Stomach smooth muscle (tissue), 2 donors: ENCODE measurements around the gene TEDC1.

Source experiments
- H3K27ac ChIP-seq: one replicate; pipeline ENCODE4 v1.7.0; 2013; ENCODE audit warnings: mild to moderate bottlenecking, low read length, inconsistent platforms
- H3K27me3 ChIP-seq, 2 donors: one replicate each; pipeline ENCODE4 v1.7.0; 2013; ENCODE audit warnings: low read length in 2 of 2; ENCODE audit not compliant: insufficient read depth in 2 of 2, control insufficient read depth in 1 of 2
- H3K36me3 ChIP-seq, 2 donors: one replicate each; pipeline ENCODE4 v1.7.0; 2013; ENCODE audit warnings: low read length in 2 of 2; ENCODE audit not compliant: control insufficient read depth in 2 of 2, insufficient read depth in 2 of 2
- H3K4me1 ChIP-seq: one replicate; pipeline ENCODE4 v1.7.0; 2013; ENCODE audit warnings: low read length; ENCODE audit not compliant: control insufficient read depth, insufficient read depth
- H3K4me3 ChIP-seq, 2 donors: one replicate each; pipeline ENCODE4 v1.7.0; 2013; ENCODE audit warnings: low read length in 2 of 2
- H3K9ac ChIP-seq, 2 donors: one replicate each; pipeline ENCODE4 v1.7.0; 2013; ENCODE audit warnings: low read length in 2 of 2, mild to moderate bottlenecking in 1 of 2
- H3K9me3 ChIP-seq, 2 donors: one replicate each; pipeline ENCODE4 v1.7.0; 2013; ENCODE audit warnings: low read length in 2 of 2; ENCODE audit not compliant: control insufficient read depth in 2 of 2
- donor health status: healthy.
- donor health status: Pancreatic carcinoma.

TEDC1 gene

DNA sequence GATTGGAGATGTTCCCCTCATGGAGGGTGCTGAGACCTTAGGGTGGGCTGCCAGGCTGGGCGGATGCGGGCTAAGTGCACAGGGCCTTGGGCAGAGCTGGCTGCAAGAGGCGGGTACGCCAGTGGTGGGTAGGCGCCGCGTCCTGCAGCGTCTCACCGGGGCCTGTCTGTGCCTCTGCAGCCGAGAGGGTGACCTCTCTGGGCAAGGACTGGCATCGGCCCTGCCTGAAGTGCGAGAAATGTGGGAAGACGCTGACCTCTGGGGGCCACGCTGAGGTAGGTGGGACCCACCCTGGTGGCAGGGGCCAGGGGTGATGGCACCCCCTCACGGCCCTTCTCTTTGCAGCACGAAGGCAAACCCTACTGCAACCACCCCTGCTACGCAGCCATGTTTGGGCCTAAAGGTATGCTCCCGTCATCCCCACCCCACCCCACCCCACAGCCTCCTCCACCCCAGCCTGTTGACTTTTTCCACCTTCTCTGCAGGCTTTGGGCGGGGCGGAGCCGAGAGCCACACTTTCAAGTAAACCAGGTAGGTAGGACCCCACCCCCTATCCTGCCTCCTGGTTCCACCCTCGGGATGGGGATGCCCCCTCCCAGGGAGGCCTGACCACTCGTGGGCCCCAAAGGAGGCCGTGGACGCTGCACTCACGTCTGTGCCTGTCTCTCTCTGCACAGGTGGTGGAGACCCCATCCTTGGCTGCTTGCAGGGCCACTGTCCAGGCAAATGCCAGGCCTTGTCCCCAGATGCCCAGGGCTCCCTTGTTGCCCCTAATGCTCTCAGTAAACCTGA is 2.9 kb upstream of the TEDC1 start:
- Histone ChIP-seq H3K36me3 (no peaks in the 10 kb centered on the region), H3K9ac (peak overlapping the region in 1 of 2 donors; percentile 47), H3K27ac (peak overlapping the region; percentile 53), H3K27me3 (peaks cover 2 to 19% of the 10 kb centered on the region in 2 donors), H3K4me1 (peaks cover 77% of the 10 kb centered on the region), H3K9me3 (no peaks in the 10 kb centered on the region), H3K4me3 (peak overlapping the region; percentile 46 to 78)

DNA sequence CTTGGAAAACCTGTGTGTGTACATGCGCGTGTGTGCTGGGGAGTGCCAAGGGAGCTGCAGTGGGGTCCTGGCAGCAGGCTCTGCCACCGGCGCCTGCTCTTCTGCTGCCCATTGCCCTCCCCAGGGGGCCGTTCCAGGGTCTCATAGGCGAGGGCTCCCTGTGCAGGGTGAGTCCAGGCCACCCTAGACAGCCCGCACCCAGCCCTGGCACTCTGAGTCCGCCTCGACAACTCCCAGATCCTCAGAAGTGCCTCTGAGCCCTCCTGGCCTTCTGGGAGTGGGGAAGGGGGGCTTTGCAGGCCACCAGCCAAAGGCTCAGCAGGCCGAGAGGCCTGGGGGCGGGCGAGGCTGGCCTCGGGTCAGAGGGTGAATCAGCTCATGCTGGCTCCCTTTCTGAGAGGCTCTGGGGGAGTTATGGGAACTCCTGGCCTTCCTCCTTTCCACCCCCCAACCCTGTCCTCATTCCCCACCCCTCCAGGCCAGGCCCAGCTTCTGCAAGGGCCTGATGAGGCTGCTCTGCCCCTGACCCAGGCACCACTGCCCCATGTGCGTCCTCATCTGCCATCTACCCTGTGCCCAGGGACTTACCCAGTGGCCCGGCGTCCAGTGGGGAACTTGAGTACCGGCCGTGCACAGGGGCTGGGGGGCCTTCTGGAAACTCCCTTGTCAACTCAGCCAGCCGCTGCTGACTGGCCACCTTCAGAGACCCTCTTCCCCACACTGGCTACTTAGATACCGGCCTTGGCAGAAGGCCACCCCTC is 2.1 kb upstream of the TEDC1 start:
- Histone ChIP-seq H3K9me3 (no peaks in the 10 kb centered on the region), H3K36me3 (no peaks in the 10 kb centered on the region), H3K27ac (peak overlapping the region; percentile 70), H3K9ac (no peak overlapping the region), H3K4me3 (peak overlapping the region; percentile 64 to 78), H3K4me1 (peaks cover 69% of the 10 kb centered on the region), H3K27me3 (peaks cover 2 to 19% of the 10 kb centered on the region in 2 donors)

DNA sequence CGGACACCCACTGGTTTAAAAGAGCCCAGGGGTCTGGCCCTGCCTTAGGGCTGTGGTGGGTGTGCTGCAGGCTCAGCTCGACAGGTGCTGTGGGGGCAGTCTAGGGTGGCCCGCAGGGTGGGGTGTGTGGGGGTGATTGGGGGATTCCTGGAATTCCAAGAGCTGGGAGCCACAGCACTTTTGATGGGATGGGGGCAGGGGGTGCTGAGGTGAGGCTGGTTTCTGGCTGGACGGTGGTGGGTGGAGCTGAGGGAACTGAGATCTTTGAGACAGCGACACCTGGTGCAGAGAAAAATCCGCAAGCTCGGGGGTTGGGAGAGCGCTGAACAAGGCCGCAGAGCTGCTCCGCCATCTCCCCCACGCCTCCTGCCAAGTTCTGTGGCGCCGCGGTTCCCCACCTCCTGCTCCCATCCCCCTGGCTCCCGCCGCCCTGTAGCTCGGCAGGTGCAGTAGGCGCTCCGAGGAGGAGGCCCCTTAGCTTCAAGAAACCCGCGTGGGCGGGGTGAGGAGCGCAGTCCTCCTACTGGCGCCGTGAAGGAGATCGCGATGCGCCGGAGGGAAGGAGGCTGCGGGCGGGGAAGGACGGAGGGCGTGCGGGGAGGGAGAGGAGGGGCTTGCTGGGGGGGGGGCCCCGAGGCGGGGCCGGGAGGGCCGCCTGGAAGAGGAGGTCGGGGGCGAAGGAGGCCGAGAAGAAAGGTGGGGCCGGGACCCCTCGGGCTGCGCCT is 1.3 kb upstream of the TEDC1 start:
- Histone ChIP-seq H3K4me3 (peak overlapping the region; percentile 64 to 78), H3K9me3 (no peaks in the 10 kb centered on the region), H3K4me1 (peaks cover 62% of the 10 kb centered on the region), H3K36me3 (no peaks in the 10 kb centered on the region), H3K9ac (peak overlapping the region; percentile 66 to 68), H3K27ac (peak overlapping the region; percentile 70), H3K27me3 (peaks cover 2 to 19% of the 10 kb centered on the region in 2 donors)

- Histone ChIP-seq H3K4me1 (peaks cover 57% of the 10 kb centered on the region), H3K4me3 (peak overlapping the region; percentile 64 to 78), H3K27me3 (peaks cover 2 to 19% of the 10 kb centered on the region in 2 donors), H3K27ac (peak overlapping the region; percentile 70), H3K9me3 (no peaks in the 10 kb centered on the region), H3K36me3 (no peaks in the 10 kb centered on the region), H3K9ac (peak overlapping the region; percentile 66 to 68)
Observed at GRCh38 chr14:105490267-105490571, 827 bp upstream of the TEDC1 start.

DNA sequence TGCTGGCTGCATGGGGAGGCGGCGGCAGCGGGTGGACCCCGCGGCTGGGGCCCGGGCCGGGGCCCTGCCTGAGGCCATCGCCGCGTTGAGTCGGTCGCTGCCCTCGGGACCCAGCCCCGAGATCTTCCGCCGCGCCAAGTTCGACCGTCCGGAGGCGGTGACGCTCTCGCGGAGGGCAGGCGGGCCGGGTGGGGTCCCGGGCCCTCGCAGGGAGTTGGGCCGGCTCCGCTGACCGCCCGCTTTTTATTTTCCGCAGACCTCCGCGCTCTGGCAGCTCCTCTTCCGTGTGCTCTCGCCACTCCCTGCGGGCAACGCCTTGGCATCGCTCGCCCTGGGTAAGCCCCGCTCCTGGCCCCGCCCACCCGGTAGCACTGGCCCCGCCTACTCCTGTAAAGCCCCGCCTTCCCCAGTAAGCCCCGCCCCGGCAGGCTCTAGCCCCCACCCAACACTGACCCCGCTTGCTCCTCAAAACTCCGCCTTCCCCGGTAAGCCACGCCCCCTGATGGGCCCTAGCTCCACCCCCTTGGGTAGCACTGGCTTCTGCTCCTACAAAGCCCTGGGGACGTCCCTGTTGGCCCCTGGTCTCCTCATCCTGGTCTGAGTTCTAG is 424 bp downstream of the TEDC1 start:
- H3K36me3 ChIP-seq: no peaks in the 10 kb centered on the region
- peaks cover 0 to 12% of the 10 kb centered on the region in 2 donors for H3K27me3 ChIP-seq
- H3K27ac ChIP-seq: no peak overlapping the region
- H3K9ac ChIP-seq: peak overlapping the region in 1 of 2 donors; percentile 45
- peaks cover 45% of the 10 kb centered on the region for H3K4me1 ChIP-seq
- no peaks in the 10 kb centered on the region for H3K9me3 ChIP-seq
- H3K4me3 ChIP-seq: peak overlapping the region; percentile 53 to 74

GRCh38 chr14:105492031-105492970 is 1.3 kb downstream of the TEDC1 start:
- peaks cover 0 to 5% of the 10 kb centered on the region in 2 donors for H3K27me3 ChIP-seq
- H3K4me1 ChIP-seq: peaks cover 37% of the 10 kb centered on the region
- H3K4me3 ChIP-seq: no peak overlapping the region
- H3K9me3 ChIP-seq: no peaks in the 10 kb centered on the region
- H3K27ac ChIP-seq: no peak overlapping the region
- no peaks in the 10 kb centered on the region for H3K36me3 ChIP-seq
- H3K9ac ChIP-seq: no peak overlapping the region

- H3K36me3 ChIP-seq: no peaks in the 10 kb centered on the region
- H3K9ac ChIP-seq: no peak overlapping the region
- H3K27me3 ChIP-seq: no peaks in the 10 kb centered on the region
- no peak overlapping the region for H3K27ac ChIP-seq
- H3K4me3 ChIP-seq: no peak overlapping the region
- H3K4me1 ChIP-seq: peaks cover 30% of the 10 kb centered on the region
- no peaks in the 10 kb centered on the region for H3K9me3 ChIP-seq
Observed at GRCh38 chr14:105492971-105493871, 2.2 kb downstream of the TEDC1 start.

DNA sequence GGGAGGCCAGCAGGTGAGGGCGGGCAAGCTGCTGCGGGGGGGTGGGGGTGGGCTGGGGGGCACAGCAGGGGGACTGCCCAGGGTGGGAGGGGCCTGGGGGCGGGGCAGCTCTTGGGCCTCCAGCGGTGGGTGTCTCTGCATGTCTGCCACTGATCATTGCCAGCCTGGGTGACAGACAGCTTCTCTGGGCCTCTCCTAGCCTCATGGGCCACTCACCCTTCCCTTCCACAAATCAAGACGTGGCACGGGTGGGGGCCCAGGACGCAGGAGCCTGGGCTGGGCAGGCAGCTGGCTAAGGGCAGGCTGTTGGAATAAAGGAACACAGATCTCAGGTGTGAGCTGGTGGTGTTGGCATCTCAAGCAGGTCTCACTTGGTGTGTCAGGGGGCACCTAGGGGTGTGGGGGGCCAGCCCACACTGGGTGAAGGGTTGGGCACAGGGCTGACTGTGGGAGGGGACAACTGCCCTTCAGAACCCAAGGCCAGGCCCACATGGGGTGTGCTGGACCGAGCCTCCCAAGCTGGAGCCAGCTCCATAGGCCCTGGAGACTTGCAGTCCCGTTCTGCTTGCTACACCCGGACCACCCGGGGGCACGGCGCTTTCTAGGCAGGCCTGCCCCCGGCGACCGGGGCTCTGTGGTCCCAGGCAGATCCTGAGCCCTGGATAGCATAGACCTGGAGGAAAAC is 3.0 kb downstream of the TEDC1 start:
- no peaks in the 10 kb centered on the region for H3K36me3 ChIP-seq

GRCh38 chr14:105494606-105494929 is 3.5 kb downstream of the TEDC1 start:
- H3K4me1 ChIP-seq: peaks cover 17% of the 10 kb centered on the region
- H3K36me3 ChIP-seq: no peaks in the 10 kb centered on the region
- H3K27me3 ChIP-seq: no peaks in the 10 kb centered on the region
- H3K27ac ChIP-seq: no peak overlapping the region
- no peak overlapping the region for H3K9ac ChIP-seq
- no peaks in the 10 kb centered on the region for H3K9me3 ChIP-seq
- no peak overlapping the region for H3K4me3 ChIP-seq

More for the DNA sequence above, 3.0 kb downstream of the TEDC1 start:
- H3K27me3 ChIP-seq: no peaks in the 10 kb centered on the region
- no peak overlapping the region for H3K9ac ChIP-seq
- no peak overlapping the region for H3K4me3 ChIP-seq
- H3K4me1 ChIP-seq: peaks cover 22% of the 10 kb centered on the region
- no peaks in the 10 kb centered on the region for H3K9me3 ChIP-seq
- no peak overlapping the region for H3K27ac ChIP-seq
